Lower lobe of right lung (tissue), 2 donors: ENCODE results near the gene ARMC6. TPM values are rescaled to one million over a fixed set of nuclear protein-coding genes. Genes with fewer than 3 reads are reported as not detected.

Experiments
- ATAC-seq, 2 donors: fragments of 200-7000 bp; cut with Tn5 transposase; one replicate each; pipeline ENCODE4 v1.9.1; 2020 to 2022; ENCODE audit warnings: mild to moderate bottlenecking in 2 of 2, moderate library complexity in 2 of 2
- DNase-seq: peaks from one replicate; pipeline ENCODE4 v3.0.0-alpha.2; 2020
- H3K27ac ChIP-seq: fragments of 200-600 bp; one replicate; pipeline ENCODE4 v1.8.0; 2022
- H3K27me3 ChIP-seq: fragments of 200-600 bp; one replicate; pipeline ENCODE4 v1.8.0; 2022; ENCODE audit warnings: low read depth
- H3K36me3 ChIP-seq: fragments of 200-600 bp; one replicate; pipeline ENCODE4 v1.8.0; 2022; ENCODE audit warnings: mild to moderate bottlenecking
- H3K4me1 ChIP-seq: fragments of 200-600 bp; one replicate; pipeline ENCODE4 v1.8.0; 2022
- H3K4me3 ChIP-seq: fragments of 200-600 bp; one replicate; pipeline ENCODE4 v1.8.0; 2022; ENCODE audit warnings: mild to moderate bottlenecking
- H3K9me3 ChIP-seq: fragments of 200-600 bp; one replicate; pipeline ENCODE4 v1.8.0; 2022
- intact Hi-C: fragments of 100-400 bp; cut with DNase I; formaldehyde crosslinking; loops from one replicate; pipeline ENCODE4 v1.11.0; 2022
- total RNA-seq: library from RNA; stranded (reverse); fragmentation: NEBNext Ultra II Directional; extraction: Animal tissue kit (Norgen Biotek cat#: 25700); gene quantifications from one replicate; pipeline ENCODE4 v1.2.1, GENCODE V29; 2021
- TF ChIP-seq, protein P1 (sequence below): fragments of 200-600 bp; IDR thresholded peaks from one replicate; pipeline ENCODE4 v1.8.0; 2022; ENCODE audit warnings: antibody characterized with exemption, mild to moderate bottlenecking
- donor health status: DM: no; HTN: yes; CAD: no; lungs with severe emphysema.

The ARMC6 gene
- total RNA-seq, 1 donor from 2014 or later: 20.2 TPM

DNA sequence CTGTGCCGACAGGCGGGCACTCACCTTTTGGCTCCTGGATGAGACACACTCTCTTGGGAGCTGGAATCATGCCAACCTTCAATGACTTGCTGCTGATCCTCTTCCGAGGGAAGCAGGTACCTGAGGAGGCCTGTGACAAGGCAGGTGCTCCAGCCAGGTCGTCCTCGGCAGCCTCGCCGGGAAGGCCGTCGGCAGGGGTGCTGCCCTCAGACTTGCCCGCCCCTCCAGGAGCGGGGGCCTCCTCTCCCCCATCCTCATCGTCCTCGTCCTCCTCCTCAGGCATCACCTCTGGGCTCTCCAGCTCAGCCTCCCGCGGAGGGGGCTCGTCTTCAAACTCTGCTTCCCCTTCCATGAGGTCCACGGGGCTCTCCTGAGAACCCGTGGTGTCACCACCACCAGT lies 29.3 kb upstream of the ARMC6 start:
- intact Hi-C loops: no loop called here
- H3K27ac ChIP-seq: no peak overlapping the region
- no peak for DNase-seq
- H3K4me1 ChIP-seq: peaks cover 4% of the 10 kb centered on the region
- H3K4me3 ChIP-seq: no peak overlapping the region
- ATAC-seq: no peak
- H3K27me3 ChIP-seq: no peaks in the 10 kb centered on the region
- no peaks in the 10 kb centered on the region for H3K9me3 ChIP-seq
- H3K36me3 ChIP-seq: peaks cover 94% of the 10 kb centered on the region
- TF ChIP-seq, protein P1, sequence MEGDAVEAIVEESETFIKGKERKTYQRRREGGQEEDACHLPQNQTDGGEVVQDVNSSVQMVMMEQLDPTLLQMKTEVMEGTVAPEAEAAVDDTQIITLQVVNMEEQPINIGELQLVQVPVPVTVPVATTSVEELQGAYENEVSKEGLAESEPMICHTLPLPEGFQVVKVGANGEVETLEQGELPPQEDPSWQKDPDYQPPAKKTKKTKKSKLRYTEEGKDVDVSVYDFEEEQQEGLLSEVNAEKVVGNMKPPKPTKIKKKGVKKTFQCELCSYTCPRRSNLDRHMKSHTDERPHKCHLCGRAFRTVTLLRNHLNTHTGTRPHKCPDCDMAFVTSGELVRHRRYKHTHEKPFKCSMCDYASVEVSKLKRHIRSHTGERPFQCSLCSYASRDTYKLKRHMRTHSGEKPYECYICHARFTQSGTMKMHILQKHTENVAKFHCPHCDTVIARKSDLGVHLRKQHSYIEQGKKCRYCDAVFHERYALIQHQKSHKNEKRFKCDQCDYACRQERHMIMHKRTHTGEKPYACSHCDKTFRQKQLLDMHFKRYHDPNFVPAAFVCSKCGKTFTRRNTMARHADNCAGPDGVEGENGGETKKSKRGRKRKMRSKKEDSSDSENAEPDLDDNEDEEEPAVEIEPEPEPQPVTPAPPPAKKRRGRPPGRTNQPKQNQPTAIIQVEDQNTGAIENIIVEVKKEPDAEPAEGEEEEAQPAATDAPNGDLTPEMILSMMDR: no peak

DNA sequence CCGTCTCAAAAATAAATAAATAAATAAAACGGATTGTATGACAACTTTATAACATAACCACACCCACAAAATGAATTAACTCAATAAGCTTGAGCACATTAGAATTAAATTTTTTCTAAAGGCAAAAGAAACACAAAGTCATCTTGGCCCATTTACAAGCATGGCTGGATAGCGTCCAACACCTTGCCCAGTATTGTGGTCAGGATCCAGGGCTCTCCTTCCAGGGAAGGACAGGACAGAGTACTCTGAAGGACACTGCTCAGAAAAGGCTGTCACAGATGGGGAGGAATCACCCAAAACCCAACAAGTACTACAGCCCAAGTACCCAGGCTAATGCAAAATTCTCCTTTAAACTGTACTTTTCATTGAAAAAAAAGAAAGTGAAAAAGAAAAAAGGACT lies 27.2 kb upstream of the ARMC6 start:
- Histone ChIP-seq H3K4me1 (no peaks in the 10 kb centered on the region), H3K27ac (no peak overlapping the region), H3K36me3 (peaks cover 94% of the 10 kb centered on the region), H3K4me3 (no peak overlapping the region), H3K27me3 (no peaks in the 10 kb centered on the region), H3K9me3 (no peaks in the 10 kb centered on the region)
- intact Hi-C loops: no loop called here
- DNase-seq (no peak), ATAC-seq (no peak)
- TF ChIP-seq, protein P1: no peak

DNA sequence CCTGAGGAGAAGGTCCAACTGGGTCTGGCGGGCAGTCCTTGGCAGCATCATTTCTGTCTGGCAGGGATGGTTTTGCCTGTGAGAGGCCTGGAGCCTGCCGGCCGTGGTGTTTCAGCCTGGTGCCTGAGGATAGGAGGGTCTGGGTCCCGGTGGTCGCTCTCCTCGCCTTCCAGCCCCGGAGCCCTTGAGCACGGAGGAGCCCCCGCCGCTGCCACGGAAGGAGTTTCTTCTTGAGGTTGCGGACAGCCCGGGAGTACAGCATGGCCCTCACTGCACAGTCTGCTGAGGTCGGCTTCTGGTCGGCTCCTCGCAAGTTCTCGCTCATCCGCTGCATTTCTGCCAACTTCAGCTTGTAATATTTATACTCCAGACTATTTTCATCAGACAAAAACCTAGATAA lies 23.5 kb upstream of the ARMC6 start:
- TF ChIP-seq, protein P1: no peak
- DNase-seq: no peak

DNA sequence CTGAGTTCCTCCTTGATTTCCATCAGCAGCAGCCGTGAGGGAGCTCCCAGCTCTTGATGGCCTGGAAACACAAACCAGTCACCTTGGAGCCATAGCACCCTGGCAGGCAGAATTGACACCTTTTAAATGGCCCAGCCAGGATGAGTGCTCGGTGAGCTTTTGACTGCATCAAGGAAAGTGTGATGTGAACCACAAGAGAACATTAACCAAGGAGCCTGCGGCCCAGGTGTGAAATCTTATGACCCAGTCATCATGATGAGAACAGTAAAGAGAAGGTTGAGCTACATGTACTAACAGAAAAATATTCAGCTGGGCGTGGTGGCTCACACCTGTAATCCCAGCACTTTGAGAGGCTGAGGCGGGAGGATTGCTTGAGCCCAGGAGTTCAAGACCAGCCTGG lies 22.9 kb upstream of the ARMC6 start:
- H3K36me3 ChIP-seq: peaks cover 97% of the 10 kb centered on the region
- intact Hi-C loops: no loop called here
- no peak overlapping the region for H3K4me3 ChIP-seq
- DNase-seq: no peak
- no peak for ATAC-seq
- H3K4me1 ChIP-seq: no peaks in the 10 kb centered on the region
- no peaks in the 10 kb centered on the region for H3K9me3 ChIP-seq
- TF ChIP-seq, protein P1: no peak
- H3K27ac ChIP-seq: no peak overlapping the region
- no peaks in the 10 kb centered on the region for H3K27me3 ChIP-seq

More for the DNA sequence above, 23.5 kb upstream of the ARMC6 start:
- Histone ChIP-seq H3K4me1 (no peaks in the 10 kb centered on the region), H3K27ac (no peak overlapping the region), H3K27me3 (no peaks in the 10 kb centered on the region), H3K9me3 (no peaks in the 10 kb centered on the region), H3K36me3 (peaks cover 96% of the 10 kb centered on the region), H3K4me3 (no peak overlapping the region)
- intact Hi-C loops: no loop called here
- ATAC-seq: no peak

DNA sequence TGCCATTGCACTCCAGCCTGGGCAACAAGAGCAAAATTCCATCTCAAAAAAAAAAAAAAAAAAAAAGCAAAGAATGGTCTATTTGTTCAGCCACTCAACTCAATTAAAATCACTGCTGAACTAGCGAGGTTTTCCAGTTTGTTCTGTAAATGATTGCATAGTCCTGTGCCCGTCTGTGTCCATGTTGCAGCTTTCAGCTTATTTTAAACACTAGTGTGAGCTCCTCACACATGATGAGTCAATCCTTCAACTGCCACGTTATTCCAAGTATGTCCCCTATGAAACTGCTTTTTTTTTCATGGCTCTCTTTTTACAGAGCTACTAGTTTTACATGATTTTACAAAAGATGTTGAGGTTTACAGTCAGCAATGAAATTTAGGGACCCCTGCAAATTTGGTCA lies 12.3 kb upstream of the ARMC6 start:
- Histone ChIP-seq H3K27ac (no peak overlapping the region), H3K36me3 (peaks cover 79% of the 10 kb centered on the region), H3K4me1 (peaks cover 5% of the 10 kb centered on the region), H3K9me3 (no peaks in the 10 kb centered on the region), H3K27me3 (no peaks in the 10 kb centered on the region), H3K4me3 (no peak overlapping the region)
- intact Hi-C loops: no loop called here
- TF ChIP-seq, protein P1: no peak
- ATAC-seq (peak; percentile 57 to 86), DNase-seq (no peak)
